RWPE2 (cell line): ENCODE measurements around the gene TEDC2.
A peak's percentile ranks its signal among the peaks of the same experiment; 100 is the strongest.

Source experiments
- ATAC-seq: fragments of 200-7000 bp; cut with Tn5 transposase; 3 replicates; pipeline ENCODE4 v1.9.1; 2021; ENCODE audit warnings: low read depth
- DNase-seq: peaks from one replicate; pipeline ENCODE4 v3.0.0-alpha.2; 2020; ENCODE audit warnings: low spot score
- H3K27ac ChIP-seq: fragments of 450-650 bp; 2 replicates; pipeline ENCODE4 v1.5.1; 2017; ENCODE audit warnings: mild to moderate bottlenecking; ENCODE audit not compliant: poor library complexity, severe bottlenecking
- H3K27me3 ChIP-seq: fragments of 250-450 bp; sonication (Bioruptor Pico); 2 replicates; pipeline ENCODE4 v1.5.1; 2021; ENCODE audit warnings: mild to moderate bottlenecking, moderate library complexity; ENCODE audit not compliant: insufficient read depth, poor library complexity, severe bottlenecking
- H3K36me3 ChIP-seq: fragments of 250-450 bp; sonication (Bioruptor Pico); 2 replicates; pipeline ENCODE4 v1.5.1; 2020; ENCODE audit warnings: low read depth, mild to moderate bottlenecking, moderate library complexity
- H3K4me1 ChIP-seq: fragments of 250-450 bp; sonication (Bioruptor Pico); 2 replicates; pipeline ENCODE4 v1.5.1; 2021; ENCODE audit warnings: mild to moderate bottlenecking, moderate library complexity; ENCODE audit not compliant: insufficient read depth, poor library complexity, severe bottlenecking
- H3K4me3 ChIP-seq: fragments of 250-450 bp; sonication (Bioruptor Pico); 2 replicates; pipeline ENCODE4 v1.5.1; 2021; ENCODE audit warnings: mild to moderate bottlenecking, moderate library complexity; ENCODE audit not compliant: severe bottlenecking
- H3K9me3 ChIP-seq: fragments of 250-450 bp; sonication (Bioruptor Pico); 2 replicates; pipeline ENCODE4 v1.5.1; 2021; ENCODE audit warnings: mild to moderate bottlenecking, moderate library complexity; ENCODE audit not compliant: severe bottlenecking
- TF ChIP-seq, protein P1 (sequence below): fragments of 450-650 bp; IDR thresholded peaks from one replicate; pipeline ENCODE4 v1.5.1; 2017; ENCODE audit warnings: mild to moderate bottlenecking, moderate library complexity; ENCODE audit not compliant: poor library complexity, severe bottlenecking

Gene TEDC2

DNA sequence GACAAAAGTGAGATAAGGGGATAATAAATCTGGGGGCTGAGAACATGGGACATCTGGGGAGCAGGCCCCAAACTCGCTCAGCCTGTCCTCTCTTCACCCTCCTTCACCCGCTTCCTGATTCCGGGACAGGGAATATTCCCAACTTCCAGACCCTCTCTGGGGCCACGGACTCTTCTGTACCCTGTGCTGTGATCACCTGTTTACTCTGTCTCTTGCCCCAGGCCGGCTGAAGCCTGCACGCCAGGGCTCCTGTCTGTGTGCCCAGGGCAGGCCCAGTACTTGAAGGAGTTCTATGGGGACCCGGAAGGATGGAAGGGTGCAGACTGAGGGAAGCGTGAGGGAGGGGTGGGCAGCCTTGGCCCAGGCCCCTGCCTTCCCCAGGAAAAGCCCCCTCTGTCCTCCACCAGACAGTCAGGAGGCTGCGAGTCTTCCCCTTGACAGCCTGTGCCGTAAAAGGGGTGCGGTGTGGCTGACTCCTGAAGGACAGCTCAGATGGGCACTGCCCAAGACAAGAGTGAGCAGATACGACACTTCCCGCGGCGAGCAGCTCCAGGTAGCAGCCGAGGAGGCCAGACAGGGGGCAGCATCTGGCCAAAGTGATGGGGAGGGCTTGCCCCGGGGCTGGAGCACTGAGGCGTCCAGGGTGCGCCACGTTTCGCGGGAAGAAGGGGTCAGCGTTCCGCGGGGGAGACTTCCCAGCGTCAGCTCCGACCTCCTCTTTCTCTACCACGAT is 31.7 kb upstream of the TEDC2 start:
- H3K4me3 ChIP-seq, result peak overlapping the region; percentile 97
- DNase-seq (no peak), ATAC-seq (peak; percentile 28)
- H3K9me3 ChIP-seq, result no peaks in the 10 kb centered on the region
- H3K27me3 ChIP-seq, result no peaks in the 10 kb centered on the region
- H3K36me3 ChIP-seq, result peaks cover 29% of the 10 kb centered on the region
- H3K27ac ChIP-seq, result peak overlapping the region; percentile 68
- TF ChIP-seq, protein P1, sequence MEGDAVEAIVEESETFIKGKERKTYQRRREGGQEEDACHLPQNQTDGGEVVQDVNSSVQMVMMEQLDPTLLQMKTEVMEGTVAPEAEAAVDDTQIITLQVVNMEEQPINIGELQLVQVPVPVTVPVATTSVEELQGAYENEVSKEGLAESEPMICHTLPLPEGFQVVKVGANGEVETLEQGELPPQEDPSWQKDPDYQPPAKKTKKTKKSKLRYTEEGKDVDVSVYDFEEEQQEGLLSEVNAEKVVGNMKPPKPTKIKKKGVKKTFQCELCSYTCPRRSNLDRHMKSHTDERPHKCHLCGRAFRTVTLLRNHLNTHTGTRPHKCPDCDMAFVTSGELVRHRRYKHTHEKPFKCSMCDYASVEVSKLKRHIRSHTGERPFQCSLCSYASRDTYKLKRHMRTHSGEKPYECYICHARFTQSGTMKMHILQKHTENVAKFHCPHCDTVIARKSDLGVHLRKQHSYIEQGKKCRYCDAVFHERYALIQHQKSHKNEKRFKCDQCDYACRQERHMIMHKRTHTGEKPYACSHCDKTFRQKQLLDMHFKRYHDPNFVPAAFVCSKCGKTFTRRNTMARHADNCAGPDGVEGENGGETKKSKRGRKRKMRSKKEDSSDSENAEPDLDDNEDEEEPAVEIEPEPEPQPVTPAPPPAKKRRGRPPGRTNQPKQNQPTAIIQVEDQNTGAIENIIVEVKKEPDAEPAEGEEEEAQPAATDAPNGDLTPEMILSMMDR, result peak; percentile 23
- H3K4me1 ChIP-seq, result peaks cover 7% of the 10 kb centered on the region

DNA sequence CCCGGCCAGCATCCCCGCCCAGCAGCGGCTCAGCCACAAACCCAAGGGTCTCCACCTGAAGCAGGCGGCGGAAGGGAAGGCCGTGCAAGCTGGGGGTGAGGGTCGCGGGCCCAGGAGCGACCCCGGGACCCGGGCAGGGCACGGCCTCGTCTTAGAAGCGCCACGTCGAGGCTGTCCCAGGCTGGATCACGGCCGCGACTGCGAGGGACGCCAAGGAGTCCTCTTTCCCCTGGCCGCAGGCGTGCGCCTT is 31.2 kb upstream of the TEDC2 start:
- Histone ChIP-seq H3K9me3 (no peaks in the 10 kb centered on the region), H3K4me1 (peaks cover 7% of the 10 kb centered on the region), H3K36me3 (peaks cover 34% of the 10 kb centered on the region), H3K27me3 (no peaks in the 10 kb centered on the region), H3K4me3 (peak overlapping the region; percentile 97), H3K27ac (peak overlapping the region; percentile 68)
- TF ChIP-seq, protein P1, result peak; percentile 4
- ATAC-seq, result peak; percentile 50; the same call in 2 of the 3 replicates
- DNase-seq, result no peak

DNA sequence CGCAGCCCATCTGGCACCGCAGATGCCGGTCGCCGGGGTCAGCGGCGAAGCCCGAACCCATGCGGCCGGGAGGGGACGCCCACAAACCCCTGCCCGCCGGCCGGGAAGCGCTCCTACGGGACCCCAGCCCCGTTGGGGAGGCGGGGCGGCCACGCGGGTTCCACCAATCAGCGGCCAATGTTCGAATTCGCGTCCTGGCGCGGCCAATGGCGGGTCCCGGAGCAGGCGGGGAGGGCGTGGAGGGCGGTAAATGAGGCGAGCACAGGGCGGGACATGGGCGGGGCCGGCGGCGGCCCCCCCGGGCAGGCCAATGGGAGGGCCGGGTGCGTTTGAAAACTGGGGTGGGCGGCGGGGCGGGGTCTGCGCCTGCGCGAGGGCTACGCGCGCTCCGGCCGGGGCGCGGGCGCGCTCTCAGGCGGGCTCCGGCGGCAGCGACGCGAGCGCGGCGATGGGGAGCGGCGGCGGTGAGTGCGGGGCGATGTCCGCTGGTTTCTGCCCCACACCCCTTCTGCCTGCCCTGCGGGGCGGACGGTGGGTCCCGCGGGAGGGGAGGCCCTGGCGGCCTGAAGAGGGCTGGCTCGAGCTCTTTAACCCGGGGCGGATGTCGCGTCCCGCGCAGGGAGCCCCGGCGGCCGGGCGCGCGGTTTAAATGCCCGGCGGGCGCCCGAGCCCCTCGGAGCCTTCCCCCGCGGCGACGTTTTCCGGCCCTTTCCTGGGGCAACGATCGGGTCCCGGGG is 30.7 kb upstream of the TEDC2 start, which contains the start of gene CCNF:
CCNF (plus strand) TSS at position 414 of the 737 bp plus-strand sequence; CDS start at position 449, 35 bp downstream.
- peaks cover 39% of the 10 kb centered on the region for H3K36me3 ChIP-seq
- H3K27ac ChIP-seq, result peak within 1 kb of the TSS; percentile 68
- ATAC-seq (peak; percentile 87), DNase-seq (peak; percentile 95)
- H3K9me3 ChIP-seq, result no peaks in the 10 kb centered on the region
- TF ChIP-seq, protein P1, result no peak
- no peaks in the 10 kb centered on the region for H3K27me3 ChIP-seq
- H3K4me3 ChIP-seq, result peak within 1 kb of the TSS; percentile 97
- H3K4me1 ChIP-seq, result peaks cover 7% of the 10 kb centered on the region

DNA sequence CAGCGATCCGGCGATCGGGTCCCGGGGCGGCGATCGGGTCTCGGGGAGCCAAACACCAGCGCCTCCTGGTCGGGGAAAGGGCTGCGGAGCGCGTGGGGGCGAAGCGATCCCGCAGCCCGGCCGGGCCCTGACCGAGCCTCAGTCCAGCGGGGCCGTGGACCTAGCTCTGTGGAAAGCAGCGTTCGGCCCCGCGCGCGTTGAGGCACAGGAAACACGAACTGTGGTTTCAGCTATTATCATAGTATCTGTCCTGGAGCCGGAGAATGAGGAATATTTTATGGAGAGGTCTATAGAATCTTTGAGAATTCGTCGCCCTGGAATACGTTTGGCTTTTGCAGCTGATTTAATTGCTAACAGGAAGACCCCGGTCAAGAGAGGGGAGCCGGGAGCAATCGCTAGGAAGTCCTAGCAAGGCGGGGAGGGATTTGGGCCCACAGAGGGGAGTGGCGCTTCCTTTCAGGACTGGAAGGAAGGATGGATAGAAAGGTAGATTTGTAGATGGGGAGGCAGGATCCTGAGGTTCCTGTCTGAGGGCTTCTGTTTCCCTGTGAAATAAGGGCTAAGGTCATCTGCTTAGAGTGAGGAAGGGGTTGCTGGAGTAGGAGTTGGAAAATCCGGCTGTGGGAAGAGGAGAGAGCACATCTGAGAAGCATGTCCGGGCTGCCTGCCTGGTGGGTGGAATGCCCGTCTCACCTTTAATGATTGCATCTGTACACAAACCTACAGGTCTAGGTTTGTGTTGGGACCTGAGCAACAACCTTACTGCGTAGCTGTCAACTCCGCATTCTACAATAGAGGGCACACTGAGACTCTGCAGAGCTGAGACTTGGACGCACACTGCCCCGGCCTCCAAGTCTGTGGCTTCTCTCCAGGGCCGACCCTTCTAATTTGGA is 29.9 kb upstream of the TEDC2 start:
- 0 out of 3 replicates have a peak, but pooled peaks have one; percentile 16 for ATAC-seq

More for the DNA sequence above, 29.9 kb upstream of the TEDC2 start:
- DNase-seq, result no peak
- no peaks in the 10 kb centered on the region for H3K27me3 ChIP-seq
- peak overlapping the region; percentile 68 for H3K27ac ChIP-seq
- peak overlapping the region; percentile 97 for H3K4me3 ChIP-seq
- H3K36me3 ChIP-seq, result peaks cover 47% of the 10 kb centered on the region
- H3K9me3 ChIP-seq, result no peaks in the 10 kb centered on the region
- H3K4me1 ChIP-seq, result peaks cover 7% of the 10 kb centered on the region
- TF ChIP-seq, protein P1, result peak; percentile 33
